Hematopoietic multipotent progenitor cell treated with erythropoietin and hydrocortisone succinate and interleukin-3 and kit ligand, for 6 days (in vitro differentiated cells): ENCODE data around the gene MARVELD1.
"Not testable (repeated sequence)": the region's sequence is repeated elsewhere in the genome, so short reads cannot be mapped to it uniquely, and the experiment has no call there.

Source experiments
- DNase-seq: peaks from one replicate; pipeline ENCODE4 v3.0.0-alpha.2; 2015

MARVELD1 gene

GRCh38 chr10:97698072-97698655 lies 15.4 kb upstream of the MARVELD1 start:
- not testable (repeated sequence) for DNase-seq

- DNase-seq = peak; percentile 93
These were observed 12.0 kb upstream of the MARVELD1 start for GRCh38 chr10:97701438-97702069.

GRCh38 chr10:97703398-97704067 lies 10.0 kb upstream of the MARVELD1 start:
- no peak for DNase-seq

GRCh38 chr10:97704341-97704740 lies 9.2 kb upstream of the MARVELD1 start:
- no peak for DNase-seq

GRCh38 chr10:97705006-97705670 lies 8.4 kb upstream of the MARVELD1 start:
- DNase-seq = no peak

GRCh38 chr10:97707134-97707861 lies 6.2 kb upstream of the MARVELD1 start:
- no peak for DNase-seq

- no peak for DNase-seq
These were observed 5.4 kb upstream of the MARVELD1 start for GRCh38 chr10:97708167-97708566.

GRCh38 chr10:97708976-97709946 lies 4.3 kb upstream of the MARVELD1 start:
- peak; percentile 79 for DNase-seq

- no peak for DNase-seq
These were observed 1.6 kb upstream of the MARVELD1 start for GRCh38 chr10:97711640-97712572.

GRCh38 chr10:97713826-97714400 lies 383 bp downstream of the MARVELD1 start:
- DNase-seq = peak; percentile 77

GRCh38 chr10:97714401-97715258 lies 1.1 kb downstream of the MARVELD1 start:
- DNase-seq = peak; percentile 87

GRCh38 chr10:97715259-97715874 lies 1.8 kb downstream of the MARVELD1 start:
- DNase-seq = no peak

- DNase-seq = no peak
These were observed 4.1 kb downstream of the MARVELD1 start for GRCh38 chr10:97717627-97718026.

GRCh38 chr10:97718178-97718577 lies 4.6 kb downstream of the MARVELD1 start:
- DNase-seq = peak; percentile 46

- DNase-seq = no peak
These were observed 5.2 kb downstream of the MARVELD1 start for GRCh38 chr10:97718659-97719142.

- no peak for DNase-seq
These were observed 6.1 kb downstream of the MARVELD1 start for GRCh38 chr10:97719602-97720001.

- DNase-seq = no peak
These were observed 8.6 kb downstream of the MARVELD1 start for GRCh38 chr10:97721871-97722780.
